ENCODE data around the gene TBC1D2B.

Gene TBC1D2B

GRCh38 chr15:78097667-78098066 is 20.2 kb upstream of the TBC1D2B start:
- no peak for DNase-seq (ENCODE audit: low spot score)

GRCh38 chr15:78093242-78094020 is 15.9 kb upstream of the TBC1D2B start:
- no peak for DNase-seq (ENCODE audit: low spot score)

GRCh38 chr15:78092261-78093041 is 14.9 kb upstream of the TBC1D2B start, which contains the start of gene SH2D7:
Gene SH2D7 (plus strand): TSS chr15:78092561. CDS start chr15:78092585, 24 bp downstream.
- no peak for DNase-seq (ENCODE audit: low spot score)

- DNase-seq (ENCODE audit: low spot score), result no peak
Observed at GRCh38 chr15:78090422-78091063, 13.0 kb upstream of the TBC1D2B start.

GRCh38 chr15:78088773-78089080 is 11.2 kb upstream of the TBC1D2B start:
- DNase-seq (ENCODE audit: low spot score), result no peak

- DNase-seq (ENCODE audit: low spot score), result no peak
Observed at GRCh38 chr15:78087951-78088772, 10.7 kb upstream of the TBC1D2B start.

GRCh38 chr15:78085928-78086327 is 8.4 kb upstream of the TBC1D2B start:
- no peak for DNase-seq (ENCODE audit: low spot score)

GRCh38 chr15:78084449-78084750 is 6.9 kb upstream of the TBC1D2B start:
- no peak for DNase-seq (ENCODE audit: low spot score)

GRCh38 chr15:78083687-78084448 is 6.4 kb upstream of the TBC1D2B start:
- no peak for DNase-seq (ENCODE audit: low spot score)

GRCh38 chr15:78083186-78083585 is 5.7 kb upstream of the TBC1D2B start:
- no peak for DNase-seq (ENCODE audit: low spot score)

GRCh38 chr15:78082743-78083110 is 5.2 kb upstream of the TBC1D2B start:
- no peak for DNase-seq (ENCODE audit: low spot score)

- DNase-seq (ENCODE audit: low spot score), result no peak
Observed at GRCh38 chr15:78082106-78082742, 4.7 kb upstream of the TBC1D2B start.

- DNase-seq (ENCODE audit: low spot score), result no peak
Observed at GRCh38 chr15:78080088-78080460, 2.6 kb upstream of the TBC1D2B start.

- DNase-seq (ENCODE audit: low spot score), result no peak
Observed at GRCh38 chr15:78079298-78080087, 2.0 kb upstream of the TBC1D2B start.

- DNase-seq (ENCODE audit: low spot score), result no peak
Observed at GRCh38 chr15:78077871-78078210, 330 bp upstream of the TBC1D2B start.

- no peak for DNase-seq (ENCODE audit: low spot score)
Observed at GRCh38 chr15:78076231-78077052, 1.1 kb downstream of the TBC1D2B start.

GRCh38 chr15:78075490-78076230 is 1.9 kb downstream of the TBC1D2B start:
- DNase-seq (ENCODE audit: low spot score), result no peak

GRCh38 chr15:78073046-78073787 is 4.3 kb downstream of the TBC1D2B start:
- no peak for DNase-seq (ENCODE audit: low spot score)

Data from Ammon's horn (tissue), 1 donor.